DMS53 treated with DMSO at 0.1 percent for 48 hours (cell line): ENCODE results near the gene RPP25.
"Not testable (repeated sequence)": the region's sequence is repeated elsewhere in the genome, so short reads cannot be mapped to it uniquely, and the experiment has no call there.

Experiments used
- DNase-seq: peaks from one replicate; lab custom pipeline; 2025; ENCODE audit not compliant: unreplicated experiment; lab: John Stamatoyannopoulos, UW

The RPP25 gene

DNA sequence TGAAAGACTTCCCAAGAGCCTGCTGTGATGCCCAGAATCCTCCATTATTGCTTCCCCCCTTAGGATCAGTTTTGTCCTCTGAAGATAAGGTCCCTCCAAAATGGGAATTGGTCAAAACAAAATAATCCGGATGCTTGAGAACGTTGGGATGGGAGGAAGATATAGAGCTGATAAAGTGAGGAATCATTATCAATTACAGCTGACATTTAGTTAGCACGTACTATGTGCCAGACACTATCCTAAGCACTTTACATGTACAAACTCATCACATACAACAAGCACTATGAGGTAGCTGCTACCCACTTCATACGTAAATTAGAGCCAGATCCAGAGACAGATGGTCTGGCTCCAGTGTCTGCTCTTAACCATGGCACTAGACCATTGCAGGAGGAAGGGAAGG lies 6.6 kb upstream of the RPP25 start:
- DNase-seq: no peak

DNA sequence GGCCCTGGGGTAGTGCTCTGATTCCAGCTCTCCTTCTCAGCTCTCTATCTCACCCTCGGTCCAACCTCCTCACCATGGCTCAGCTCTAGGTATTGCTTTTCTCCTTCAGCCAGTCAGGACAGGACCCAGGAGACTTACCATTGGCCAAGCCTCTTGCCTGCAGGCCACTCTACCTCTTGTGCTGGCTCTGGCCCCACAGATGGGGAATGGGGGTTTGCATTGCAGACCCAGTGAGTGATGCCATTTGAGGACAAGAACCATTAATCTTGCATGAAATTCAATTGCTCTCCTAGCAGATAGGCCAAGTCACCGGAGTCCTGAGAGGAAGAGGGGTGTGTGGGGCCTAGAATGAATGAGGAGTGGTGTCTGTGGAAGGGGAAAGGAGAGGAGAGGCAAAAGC lies 6.1 kb upstream of the RPP25 start:
- DNase-seq: no peak

DNA sequence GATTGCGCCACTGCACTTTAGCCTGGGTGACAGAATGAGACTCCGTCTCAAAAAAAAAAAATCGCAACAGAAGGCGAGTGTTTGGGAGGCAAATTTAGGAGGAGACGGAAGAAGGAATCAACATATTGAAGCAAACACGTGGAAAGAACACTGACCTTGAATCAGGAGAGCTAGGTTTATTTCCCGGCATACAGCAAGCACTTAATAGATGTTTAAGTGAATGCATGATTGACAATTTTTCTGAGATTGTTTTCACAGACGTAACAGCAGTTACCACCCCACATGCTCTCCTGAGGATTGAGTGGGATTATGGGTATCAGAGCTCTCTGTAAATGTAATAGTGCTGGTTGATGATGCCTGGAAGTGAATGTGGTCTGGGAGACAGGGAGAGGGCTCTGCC lies 5.6 kb upstream of the RPP25 start:
- no peak for DNase-seq

DNA sequence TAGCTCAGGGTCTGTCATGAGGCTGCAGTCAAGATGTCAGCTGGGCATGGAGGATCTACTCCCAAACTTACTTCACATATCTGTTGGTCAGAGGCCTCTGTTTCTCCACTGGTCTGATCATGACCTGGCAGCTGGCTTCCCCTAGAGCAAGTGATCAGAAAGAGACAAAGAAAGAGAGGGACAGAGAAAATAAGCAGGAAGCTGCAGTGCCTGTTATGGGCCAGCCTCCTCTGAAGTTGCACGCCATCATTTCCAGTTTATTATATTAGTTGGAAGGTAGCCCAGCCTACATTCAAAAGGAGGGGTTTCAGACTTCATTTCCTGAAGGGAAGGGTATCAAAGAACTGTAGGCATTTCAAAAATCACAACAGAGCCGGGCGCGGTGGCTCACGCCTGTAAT lies 5.0 kb upstream of the RPP25 start:
- no peak for DNase-seq

DNA sequence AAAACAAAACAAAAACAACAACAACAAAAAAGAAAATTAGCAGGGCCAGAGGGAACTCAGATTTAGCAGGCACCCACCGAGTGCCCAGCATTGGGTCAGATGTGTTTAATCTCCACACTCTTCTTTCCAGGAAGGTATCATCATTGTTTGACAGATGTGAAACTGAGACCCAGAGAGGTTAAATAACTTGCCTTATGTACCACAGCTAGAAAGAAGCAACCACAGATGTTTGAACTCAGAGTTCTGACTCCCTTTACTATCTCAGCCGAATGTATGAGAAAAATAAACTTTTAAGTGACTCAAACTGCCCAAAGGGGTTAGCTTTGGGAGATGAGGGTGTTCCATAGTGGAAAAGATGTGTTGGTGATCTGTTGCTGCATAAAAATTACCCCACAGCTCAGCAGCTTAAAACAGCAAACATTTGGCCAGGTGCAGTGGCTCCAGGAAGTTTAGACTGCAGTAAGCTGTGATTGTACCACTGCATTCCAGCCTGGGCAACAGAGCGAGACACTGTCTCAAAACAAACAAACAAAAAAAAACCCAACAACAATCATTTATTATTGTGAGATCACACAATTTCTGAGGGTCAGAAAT lies 4.5 kb upstream of the RPP25 start:
- DNase-seq: no peak

DNA sequence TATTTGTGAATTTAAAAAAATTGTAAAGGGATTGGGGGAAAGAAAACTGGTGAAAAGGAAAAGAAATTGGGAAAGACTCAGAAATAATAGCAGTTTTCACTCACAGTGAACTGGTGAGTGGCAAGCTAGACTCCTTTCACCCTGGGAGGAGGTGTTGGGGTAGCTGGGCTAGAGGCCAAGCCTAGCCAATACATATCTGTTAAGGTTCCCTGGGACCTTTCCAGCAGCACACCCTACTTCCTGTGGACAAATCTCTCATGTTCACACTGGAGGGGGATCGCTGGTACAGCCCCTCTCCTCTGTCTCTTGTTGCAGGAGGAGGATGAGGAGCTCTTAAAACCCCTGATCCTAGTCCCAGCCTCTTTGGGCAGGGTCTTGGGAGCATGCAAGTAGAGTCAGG lies 3.7 kb upstream of the RPP25 start:
- DNase-seq: no peak

DNA sequence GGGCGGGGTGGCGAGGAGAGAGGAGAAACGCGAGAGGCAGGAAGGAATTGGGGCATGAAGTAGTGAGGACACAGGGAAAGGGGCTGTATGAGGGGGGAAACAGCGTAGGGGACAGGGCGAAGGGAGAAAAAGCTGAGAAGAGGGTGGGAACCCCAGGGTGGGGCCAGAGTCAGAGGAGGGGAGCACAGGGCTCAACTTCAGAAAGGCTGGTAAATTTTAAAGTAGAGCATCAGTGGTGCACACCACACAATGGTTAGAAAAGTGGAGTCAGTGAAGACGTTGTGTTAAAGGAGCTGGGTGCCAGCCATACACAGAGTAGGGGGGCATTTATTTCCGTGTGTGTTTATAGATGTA lies 3.0 kb upstream of the RPP25 start:
- DNase-seq: no peak

DNA sequence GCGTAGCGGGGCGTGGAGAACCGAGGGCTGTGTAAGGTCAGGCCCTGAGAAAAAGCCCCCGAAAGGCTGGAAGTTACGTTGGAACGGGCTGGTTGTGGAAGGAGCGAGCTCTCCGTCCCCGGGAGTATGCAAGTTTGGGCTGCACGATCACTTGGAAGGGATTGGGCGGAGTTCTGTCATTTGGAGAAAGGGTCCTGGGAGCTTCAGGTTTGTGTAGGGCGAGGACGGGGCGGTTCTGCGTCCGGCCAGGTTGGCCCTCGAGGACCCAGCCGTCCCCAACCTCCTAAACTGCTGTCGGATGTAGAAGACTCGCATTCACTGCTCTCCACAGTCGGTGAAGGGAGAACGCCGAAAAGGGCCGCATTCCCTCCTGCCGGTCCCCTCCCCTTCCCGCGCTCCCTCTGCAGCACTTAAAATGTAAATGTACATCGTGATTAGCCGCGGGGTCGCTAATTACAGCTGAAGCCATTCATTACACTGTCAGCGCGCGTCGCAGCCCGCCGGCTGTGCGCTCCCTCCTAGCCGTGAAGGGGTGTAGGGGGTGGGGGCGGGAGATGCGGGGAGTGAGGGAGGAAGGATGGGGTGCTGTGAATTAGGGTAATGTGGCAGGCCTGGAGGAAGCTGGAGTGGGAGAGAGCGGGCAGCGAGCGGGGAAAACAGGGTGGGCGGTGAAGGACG lies 2.5 kb upstream of the RPP25 start:
- no peak for DNase-seq

DNA sequence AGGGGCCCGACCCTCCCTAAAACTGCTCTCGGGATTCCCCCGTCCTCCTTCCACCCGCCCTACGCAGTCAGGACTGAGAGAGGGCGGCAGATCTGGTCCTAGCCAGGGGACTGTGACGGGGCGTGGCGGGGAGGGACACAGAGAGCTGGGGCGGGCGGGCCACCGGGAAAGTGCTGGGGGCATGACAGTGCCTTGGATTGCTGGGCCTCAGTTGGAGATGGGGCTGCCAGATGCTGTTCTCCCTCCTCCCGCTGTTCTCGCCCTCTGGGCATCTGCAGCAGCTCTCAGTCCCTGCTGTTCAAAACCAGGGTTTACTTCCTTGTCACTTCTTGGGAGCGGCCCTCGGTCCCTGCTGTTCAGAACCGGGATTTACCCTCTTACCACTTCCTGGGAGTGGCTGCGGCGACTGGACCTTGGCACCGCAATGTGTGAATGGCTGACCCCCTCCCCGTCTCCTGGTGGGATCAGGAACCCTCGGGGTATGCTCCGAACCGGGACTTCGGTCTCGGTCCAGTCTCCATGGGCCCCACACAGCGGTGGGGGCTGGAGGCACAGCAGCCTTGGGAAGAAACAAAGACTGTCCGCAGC lies 1.8 kb upstream of the RPP25 start:
- peak; percentile 17 for DNase-seq

DNA sequence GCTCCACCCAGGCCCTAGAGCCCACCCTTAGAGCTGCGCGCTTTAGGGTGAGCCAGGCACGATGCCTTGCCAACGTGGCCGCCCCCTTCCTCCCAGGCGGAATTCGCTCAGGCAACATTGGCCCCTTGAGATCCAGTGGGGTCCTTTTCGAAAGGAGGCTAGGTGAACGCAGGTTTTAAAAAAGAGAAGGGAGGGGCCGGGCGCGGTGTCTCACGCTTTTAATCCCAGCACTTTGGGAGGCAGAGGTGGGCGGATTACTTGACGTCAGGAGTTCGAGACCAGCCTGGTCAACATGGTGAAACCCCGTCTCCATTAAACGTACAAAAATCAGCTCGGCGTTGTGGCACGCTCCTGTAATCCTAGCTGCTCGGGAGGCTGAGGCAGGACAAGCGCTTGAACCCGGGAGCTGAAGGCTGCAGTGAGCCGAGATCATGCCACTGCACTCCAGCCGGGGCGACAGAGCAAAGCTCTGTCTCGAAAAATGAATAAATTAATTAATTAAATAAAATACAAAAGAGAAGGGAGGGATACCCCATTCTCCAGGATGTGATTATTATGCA lies 984 bp upstream of the RPP25 start:
- DNase-seq: no peak

DNA sequence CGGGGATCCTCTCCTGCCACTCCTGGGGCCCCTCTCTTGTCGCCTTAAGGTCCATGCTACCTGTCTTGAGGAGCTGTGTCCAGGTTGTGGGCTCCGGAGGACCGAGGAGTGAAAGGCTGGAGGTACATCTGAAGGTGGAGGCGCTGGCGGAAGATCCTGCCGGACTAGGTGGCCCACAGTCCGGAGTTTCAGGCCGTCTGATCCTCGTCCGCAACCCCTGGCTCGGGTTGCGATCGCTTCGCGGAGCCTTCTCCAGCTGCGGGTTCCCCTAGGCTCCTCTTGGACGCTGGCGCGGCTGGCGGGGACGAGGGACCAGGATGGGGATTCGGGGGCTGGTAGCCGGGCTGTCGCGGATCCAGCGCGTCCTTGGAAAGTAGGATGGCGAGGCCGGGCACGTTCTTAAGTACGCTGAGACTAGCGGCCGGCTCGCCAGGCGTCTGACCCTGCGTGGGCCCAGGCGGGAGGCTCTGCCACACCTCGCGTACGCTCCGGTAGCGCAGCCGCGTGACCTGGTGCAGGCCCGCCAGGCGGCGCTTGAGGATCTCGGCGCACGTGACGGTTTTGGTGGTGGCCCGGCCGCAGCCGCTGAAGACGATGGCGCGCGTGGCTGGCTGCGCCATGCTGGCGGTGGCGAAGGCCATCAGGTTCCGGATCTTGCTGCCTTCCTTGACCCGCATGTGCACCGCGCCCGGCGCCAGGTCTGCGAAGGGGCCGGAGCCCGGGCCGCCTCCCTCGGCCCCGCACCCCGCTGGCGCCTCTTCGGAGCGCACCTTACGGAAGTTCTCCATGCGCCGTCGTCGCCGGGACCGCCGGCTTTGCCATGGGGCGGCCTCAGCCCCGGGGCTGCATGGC lies 550 bp downstream of the RPP25 start:
- DNase-seq: peak; percentile 34

DNA sequence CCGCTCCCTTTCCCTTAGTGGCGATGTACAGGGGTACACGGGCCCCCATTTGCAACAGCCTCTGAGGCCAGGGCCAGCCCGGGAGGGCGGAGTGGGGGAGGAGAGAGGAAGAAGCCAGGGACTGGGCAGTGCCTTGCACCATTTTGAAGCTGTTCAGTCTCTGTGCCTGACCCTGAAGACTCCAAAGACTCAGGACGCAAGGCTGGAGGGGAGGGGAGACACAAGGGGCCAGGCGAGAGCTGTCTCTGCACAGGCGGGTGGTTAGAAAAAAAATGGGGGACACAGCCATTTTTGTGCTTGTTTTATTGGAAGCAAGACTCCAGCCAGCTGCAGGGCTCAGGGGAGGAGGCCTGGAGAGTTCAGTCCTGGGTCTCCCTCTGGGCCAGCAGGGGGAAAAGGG lies 1.6 kb downstream of the RPP25 start:
- no peak for DNase-seq

DNA sequence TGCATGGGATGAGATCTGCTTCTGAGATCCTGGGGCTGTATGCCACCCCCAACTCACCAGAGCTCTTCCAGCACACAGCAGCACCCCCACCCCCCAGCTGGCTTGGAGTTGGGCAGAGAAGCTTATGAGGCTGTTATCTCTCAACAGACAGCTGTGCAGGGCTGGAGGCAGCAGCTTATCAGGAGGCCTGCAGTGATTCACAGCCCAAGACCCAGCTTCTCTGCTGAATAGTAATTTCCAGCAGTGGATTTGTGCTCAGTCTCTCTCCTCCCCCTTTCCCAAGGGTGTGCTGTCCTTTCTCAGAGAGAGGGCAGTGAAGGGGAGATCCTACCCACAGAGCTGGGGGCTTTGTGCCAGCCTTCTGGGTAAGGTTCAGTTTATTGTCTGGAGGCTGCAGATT lies 2.1 kb downstream of the RPP25 start:
- DNase-seq: no peak

DNA sequence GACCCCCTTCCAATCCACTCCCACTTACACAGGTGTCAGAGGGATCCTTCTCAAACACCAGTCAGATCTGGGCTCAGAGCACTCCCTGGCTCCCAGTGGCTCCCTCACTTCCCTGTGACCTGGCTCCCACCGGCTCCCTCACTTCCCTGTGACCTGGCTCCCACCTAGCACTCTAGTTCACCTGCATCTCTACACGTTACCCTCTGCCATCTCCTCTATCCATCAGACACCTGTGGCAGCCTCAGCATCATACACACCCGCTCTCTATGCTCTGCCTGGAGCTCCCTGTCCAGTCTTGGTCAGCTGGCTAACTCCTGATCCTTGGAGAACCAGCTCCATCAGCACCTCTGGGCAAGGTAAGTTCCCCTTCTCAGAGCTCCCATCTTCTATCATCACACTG lies 5.6 kb downstream of the RPP25 start:
- DNase-seq: no peak

DNA sequence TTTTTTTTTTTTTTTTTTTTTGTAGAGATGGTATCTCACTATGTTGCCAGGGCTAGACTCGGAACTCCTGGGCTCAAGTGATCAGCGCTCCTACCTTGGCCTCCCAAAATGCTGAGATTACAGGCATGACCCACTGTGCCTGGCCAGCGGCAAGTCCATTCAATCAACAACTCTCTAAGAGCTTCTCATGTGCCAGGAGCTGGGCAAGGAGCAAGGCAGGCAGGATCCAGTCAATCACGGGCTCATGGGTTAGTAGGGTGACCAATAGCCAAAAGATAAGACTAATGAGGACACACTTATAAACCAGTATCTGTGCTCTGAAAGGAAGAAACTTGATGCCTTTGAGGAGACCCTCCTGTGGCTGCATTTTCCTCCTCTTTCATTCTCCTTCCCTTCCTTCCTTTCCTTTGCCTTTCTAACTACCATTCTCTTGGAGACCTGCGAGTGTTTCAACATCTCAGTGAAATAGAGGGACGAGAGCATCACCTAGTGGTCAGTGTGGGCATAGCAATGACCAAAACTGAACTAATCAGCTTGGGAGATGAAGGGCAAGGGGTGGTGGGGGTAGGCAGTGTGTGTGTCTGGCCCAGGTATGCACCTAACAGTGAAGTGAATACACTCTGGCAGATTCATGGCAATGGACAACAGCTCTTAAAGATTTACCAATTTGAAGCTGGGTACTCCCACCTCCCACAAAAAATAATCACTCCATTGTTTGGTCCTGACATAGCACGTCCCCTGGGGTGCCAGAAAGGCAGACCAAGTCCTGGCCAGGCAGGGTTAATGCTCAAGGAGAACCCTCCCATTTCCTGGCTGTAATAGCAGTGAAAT lies 6.3 kb downstream of the RPP25 start:
- peak; percentile 58 for DNase-seq

DNA sequence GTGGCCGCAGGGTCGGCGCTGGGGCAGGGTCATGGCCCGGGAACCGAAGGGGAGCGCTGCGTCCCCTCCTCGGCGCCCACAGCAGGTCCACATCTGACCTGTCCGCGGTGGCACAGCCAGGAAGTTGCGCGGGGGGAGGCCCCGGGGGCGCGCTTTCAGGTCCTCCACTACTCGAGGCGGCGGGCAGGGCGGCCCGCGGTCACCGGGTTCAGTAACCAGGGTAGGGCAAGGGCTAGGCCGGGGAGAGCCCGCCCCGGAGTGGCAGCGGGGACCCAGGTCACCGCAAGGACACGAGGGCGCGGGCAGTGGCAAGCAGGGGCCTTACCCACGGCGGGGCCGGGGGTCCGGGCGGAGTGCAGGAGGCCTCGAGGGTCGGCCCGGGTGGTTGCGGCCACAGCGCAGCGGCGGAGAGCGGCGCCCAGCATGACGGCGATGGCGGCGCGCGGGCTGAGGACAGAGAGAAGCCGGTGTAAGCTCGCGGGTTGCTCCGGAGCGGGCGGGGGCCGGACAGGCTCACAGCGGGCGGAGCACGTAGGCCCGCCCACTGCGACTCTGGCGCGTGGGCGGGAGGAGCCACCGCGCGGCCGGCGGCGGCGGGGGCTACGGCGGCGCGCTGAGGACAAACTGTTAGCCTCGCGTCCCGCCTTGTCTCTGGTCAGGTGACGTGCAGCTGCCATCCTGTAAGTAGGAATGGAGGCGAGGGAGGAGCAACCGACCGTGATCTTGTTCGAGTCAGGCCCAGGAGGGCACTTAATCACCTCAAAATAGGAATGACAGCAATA lies 18.8 kb downstream of the RPP25 start, which contains the start of gene COX5A:
COX5A (minus strand) TSS at position 484 of the 782 bp plus-strand sequence; CDS start at position 425, 59 bp downstream.
- peak; percentile 88 for DNase-seq

DNA sequence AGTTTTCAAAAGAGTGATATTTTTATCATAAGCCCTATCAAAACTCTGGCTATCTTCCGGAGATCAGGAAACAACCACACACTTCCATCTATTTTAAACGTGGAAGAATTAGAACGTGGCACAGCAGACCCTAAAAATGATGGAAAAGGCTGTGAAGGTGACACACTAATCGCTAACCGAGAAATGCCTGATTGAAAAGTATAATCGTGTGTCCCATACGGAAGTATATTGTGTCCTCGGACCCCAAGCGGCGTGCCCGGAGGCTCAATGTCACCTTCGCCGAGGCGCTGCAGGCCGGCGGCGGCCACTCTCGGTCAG lies 19.3 kb downstream of the RPP25 start:
- DNase-seq: no peak

DNA sequence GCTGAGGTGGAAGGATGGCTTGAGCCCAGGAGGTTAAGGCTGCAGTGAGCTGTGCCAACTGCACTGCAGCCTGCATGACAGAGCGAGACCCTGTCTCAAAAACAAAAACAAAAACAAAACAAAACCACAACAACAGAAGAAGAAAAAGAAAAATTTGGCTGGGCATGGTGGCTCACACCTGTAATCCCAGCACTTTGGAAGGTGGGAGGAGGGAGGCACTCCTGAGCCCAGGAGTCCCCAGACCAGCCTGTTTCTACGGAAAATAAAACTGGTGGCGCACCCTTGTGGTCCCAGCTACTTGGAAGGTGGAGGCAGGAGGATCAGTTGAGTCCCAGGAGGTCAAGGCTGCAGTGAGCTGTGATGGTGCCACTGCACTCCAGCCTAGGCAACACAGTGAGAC lies 21.4 kb downstream of the RPP25 start:
- not testable (repeated sequence) for DNase-seq

DNA sequence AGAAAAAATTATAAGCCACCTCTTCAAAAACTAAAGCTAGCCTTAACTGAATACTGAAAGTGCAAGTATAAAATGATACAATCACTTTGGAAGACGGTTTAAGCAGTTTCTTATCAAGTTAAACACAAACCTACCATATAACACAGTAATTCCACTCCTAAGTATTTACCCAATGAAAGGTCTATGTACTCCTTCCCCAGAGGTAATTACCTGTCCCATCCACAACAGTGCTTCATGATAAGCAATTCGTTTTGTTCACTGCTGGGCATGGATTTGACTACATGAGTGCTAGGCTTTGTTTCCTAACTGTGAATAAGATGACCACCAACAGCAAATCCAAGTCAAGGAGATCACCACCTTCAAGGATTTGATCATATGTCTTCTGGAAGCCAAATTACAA lies 23.0 kb downstream of the RPP25 start:
- DNase-seq: no peak

DNA sequence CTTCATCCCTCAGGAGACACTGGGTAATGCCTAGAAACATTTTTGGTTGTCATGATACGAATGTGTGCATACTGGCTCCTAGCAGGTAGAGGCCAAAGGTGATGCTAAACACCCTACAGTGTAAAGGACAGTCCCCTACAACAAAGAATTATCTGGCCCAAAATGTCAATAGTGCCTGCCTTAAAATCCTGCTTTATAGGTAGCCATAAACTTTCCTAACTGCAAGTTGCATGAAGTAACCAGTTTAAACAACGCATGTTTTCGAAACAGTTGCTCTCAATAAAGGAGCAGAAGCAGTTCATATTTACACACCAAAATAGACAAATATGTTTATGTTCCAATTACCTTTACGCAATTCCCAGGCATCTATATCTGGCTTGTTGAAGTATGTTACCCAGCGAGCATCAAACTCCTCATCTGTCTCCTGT lies 27.8 kb downstream of the RPP25 start:
- no peak for DNase-seq
